Posterior vena cava (tissue), 2 donors: ENCODE results near the gene TMEM178A. TPM values are rescaled to one million over a fixed set of nuclear protein-coding genes. Genes with fewer than 3 reads are reported as not detected.
"Not testable (repeated sequence)": the region's sequence is repeated elsewhere in the genome, so short reads cannot be mapped to it uniquely, and the experiment has no call there.

Experiments used
- DNase-seq: peaks from one replicate; pipeline ENCODE4 v3.0.0-alpha.2; 2020; ENCODE audit warnings: low spot score
- intact Hi-C, 2 donors: fragments of 100-400 bp; cut with DNase I; formaldehyde crosslinking; loops; one replicate each; pipeline versions ENCODE4 v1.14.1 to v1.14.2; 2022 to 2023
- long read RNA-seq, 2 donors: library from polyadenylated mRNA; unstranded; transcript quantifications; one replicate each; pipeline ENCODE4 v2.0.0, GENCODE V29; 2020 to 2021
- total RNA-seq, 2 donors: library from RNA; stranded (reverse); fragmentation: NEBNext Ultra II Directional; extraction: Animal tissue kit (Norgen Biotek cat#: 25700); gene quantifications; one replicate each; pipeline ENCODE4 v1.2.1, GENCODE V29; 2021
- donor health status: DM: yes; HTN: yes; CAD: no.
- donor health status: DM: yes; HTN: yes; CAD: no.

The TMEM178A gene
- total RNA-seq, result 1 to 10 TPM in 1 of 2 donors, under 1 TPM in 1; 0.69 to 1.0 TPM
- long read RNA-seq, donor 1, result 0 reads
- long read RNA-seq, donor 2, result 0 reads

GRCh38 chr2:39665811-39666490, at the start of gene TMEM178A:
TSS of gene TMEM178A (plus strand) at chr2:39665917. CDS start at chr2:39665975, 58 bp downstream.
- DNase-seq, result no peak
- intact Hi-C loops, result loop anchor here in 1 of 2 donors (10.0 kb wide), 1 partner anchor 299 kb away; no protein-coding TSS in a partner anchor

DNA sequence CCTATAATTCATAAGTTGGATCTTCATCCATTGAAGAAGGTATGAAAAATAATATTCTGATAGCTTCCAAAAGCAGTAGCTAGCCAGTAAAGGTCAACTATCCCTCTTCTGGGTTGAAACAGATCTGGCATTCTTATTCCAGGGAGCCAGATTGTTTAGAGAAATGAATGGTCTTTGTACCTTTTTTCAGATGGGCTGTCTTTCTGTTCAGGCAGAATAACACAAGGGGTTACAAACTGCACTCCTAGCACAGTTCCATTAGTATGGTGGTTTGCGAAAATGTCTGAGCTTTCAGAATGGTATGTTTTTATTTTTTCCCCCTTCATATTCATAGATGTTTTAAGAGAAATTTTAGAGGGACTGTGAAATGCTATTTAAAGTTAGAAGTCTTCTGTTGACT, 47.5 kb upstream of the TMEM178A start:
- intact Hi-C loops, result no loop called here
- no peak for DNase-seq

- intact Hi-C loops, result no loop called here
- DNase-seq, result no peak
Measured at GRCh38 chr2:39618736-39619135, 47.0 kb upstream of the TMEM178A start.

DNA sequence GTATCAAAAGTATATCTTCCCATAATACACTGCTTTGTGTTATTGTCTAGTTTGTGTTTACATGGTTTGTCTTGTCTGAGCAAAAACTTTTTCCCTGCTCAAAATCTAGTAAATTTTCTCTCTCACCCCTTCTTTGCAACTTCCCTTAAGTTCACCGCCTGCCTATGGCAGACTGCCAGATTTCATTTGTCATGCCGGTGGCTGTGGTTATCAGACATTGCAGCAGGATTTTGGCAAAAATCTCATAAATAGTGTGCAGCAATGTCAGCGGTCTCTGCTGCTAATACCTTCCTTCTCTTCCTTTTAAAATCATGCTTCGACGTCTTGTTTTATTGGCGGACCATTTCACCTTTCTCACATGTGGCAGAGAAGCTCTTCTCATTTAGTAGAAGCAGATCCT, 45.6 kb upstream of the TMEM178A start:
- DNase-seq, result no peak
- intact Hi-C loops, result no loop called here

- no peak for DNase-seq
- intact Hi-C loops, result no loop called here
Measured at GRCh38 chr2:39621596-39621995, 44.1 kb upstream of the TMEM178A start.

DNA sequence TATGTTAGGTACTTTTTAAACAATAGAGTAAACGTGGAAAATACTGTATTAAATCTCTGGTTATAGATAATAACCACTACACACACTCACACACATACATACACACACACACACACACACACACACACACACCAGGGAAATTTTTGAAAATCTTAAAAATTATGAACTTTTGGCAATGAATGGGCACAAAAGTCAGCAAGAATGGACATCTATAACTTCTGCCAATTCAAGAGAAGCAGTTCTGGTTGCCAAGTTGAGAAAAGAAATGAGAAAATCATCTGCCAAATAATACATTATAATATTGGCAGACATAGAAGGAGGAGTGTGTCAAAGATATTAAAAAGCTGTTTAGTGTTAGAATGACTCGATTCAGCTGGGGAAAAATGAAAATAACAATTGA, 42.9 kb upstream of the TMEM178A start:
- no peak for DNase-seq
- intact Hi-C loops, result no loop called here

- no peak for DNase-seq
- intact Hi-C loops, result no loop called here
Measured at GRCh38 chr2:39623917-39624316, 41.8 kb upstream of the TMEM178A start.

DNA sequence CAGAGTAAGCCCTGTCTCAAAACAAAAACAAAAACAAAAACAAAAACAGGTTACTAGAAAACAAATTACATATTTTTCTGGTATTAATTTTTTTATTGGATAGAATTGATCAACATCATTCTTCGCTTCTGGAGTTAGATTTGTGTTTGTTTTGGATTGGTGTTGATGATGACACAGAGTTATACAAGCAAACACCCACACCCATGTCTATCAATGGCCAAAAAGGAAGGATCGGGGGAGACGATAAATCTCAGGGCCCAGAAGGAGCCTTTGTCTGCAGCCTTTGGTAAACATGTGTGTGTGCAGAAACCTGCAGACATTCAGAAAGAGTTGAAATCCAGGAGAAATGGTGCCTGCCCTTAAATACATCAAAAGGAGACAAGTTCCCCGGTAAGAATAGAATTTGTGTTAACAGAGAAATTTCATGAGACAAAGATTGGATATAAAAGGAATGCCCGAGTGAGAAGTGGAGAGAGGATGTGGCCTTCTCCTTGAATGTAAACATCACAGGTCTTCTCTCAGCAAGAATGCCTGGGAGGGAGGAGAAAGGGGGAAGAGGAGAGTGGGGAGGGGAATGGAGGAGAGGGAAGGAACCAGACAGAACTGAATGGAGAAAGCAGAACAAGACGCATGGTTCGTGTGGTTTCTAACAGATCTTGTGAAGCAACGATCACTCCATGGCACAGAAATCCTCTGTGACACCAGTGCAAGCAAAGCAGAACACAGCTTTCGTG, 40.4 kb upstream of the TMEM178A start:
- intact Hi-C loops, result no loop called here
- no peak for DNase-seq

- no peak for DNase-seq
- intact Hi-C loops, result no loop called here
Measured at GRCh38 chr2:39625927-39626270, 39.8 kb upstream of the TMEM178A start.

GRCh38 chr2:39628346-39628745, 37.4 kb upstream of the TMEM178A start:
- intact Hi-C loops, DNase-seq: not testable (repeated sequence)

GRCh38 chr2:39629646-39630045, 36.1 kb upstream of the TMEM178A start:
- no peak for DNase-seq
- intact Hi-C loops, result no loop called here

DNA sequence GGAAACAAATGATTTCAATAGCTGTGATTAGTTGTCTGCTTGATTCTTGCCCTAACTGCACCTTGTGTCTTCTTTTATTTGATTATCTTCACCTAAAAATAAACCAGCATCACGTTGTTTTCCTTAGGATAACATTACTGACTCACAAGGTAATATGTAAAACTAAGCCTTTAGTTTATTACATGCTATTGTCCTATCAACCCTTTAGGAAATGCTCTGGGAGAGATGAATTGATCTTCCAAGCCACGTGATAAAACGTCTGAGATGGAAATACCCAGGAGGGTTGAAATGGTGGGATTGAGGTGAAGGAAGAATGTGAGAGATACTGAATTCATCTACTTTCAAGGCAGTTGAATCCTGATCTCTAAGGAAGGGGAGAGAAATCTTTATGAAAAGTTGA, 34.5 kb upstream of the TMEM178A start:
- intact Hi-C loops, result no loop called here
- no peak for DNase-seq

DNA sequence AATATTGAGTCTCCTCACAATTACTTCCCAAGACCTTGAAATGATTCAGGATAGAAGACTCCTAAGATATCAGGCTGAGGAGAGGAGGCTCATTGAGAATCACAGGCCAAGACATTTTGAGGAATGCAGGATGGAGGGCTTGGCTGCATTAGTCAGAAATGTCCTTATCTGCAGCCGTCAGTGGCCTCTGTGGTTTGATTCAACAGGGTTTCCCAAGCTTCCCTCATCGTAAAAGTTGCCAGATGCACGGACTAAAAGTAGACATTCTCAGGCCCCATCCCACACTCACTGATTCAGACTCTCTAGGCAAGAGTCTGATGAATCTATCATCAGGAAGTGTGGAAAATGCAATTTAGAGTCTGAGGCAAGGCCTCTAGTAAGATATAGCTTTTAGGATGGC, 34.0 kb upstream of the TMEM178A start:
- DNase-seq, result no peak
- intact Hi-C loops, result no loop called here

GRCh38 chr2:39632876-39633275, 32.8 kb upstream of the TMEM178A start:
- no peak for DNase-seq
- intact Hi-C loops, result no loop called here

DNA sequence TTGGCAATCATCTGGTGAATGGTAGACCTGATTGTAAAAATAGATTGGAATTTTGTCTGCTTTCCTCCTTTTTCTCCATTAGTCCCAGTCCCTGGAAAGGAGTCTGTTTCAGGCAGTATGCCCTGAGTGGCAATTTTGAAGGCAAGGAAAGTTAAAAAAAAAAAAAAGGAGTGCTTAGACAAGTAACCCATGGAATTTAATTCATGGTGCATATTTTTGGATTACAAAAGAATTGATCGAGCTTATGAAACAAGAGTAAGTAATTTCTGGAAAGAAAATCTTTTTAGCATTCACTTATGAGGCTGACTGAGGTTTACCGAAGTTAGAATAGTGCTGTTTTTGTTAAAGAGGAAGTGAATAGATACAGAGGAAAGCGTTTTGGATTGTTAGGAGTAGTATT, 29.4 kb upstream of the TMEM178A start:
- no peak for DNase-seq
- intact Hi-C loops, result no loop called here

DNA sequence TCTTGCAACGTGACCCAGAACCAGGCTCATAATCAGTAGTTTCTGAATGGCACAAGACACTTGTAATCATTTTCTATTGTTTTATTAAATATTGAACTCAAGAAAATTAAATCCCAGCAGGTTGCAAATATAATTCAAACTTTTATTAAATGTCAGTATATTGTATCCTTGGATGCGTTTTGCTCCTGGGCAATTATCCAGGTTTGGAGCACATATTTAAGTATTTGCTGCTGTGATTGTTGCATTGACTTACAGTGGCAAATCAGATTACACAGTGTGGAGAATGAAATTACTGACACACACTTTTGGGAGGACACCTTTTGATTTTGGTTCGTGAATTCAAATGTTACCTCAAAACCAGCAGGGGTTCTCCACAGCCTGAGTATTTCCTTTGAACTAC, 27.1 kb upstream of the TMEM178A start:
- intact Hi-C loops, result no loop called here
- no peak for DNase-seq

- DNase-seq, result no peak
- intact Hi-C loops, result no loop called here
Measured at GRCh38 chr2:39640107-39640506, 25.6 kb upstream of the TMEM178A start.

- intact Hi-C loops, result no loop called here
- no peak for DNase-seq
Measured at GRCh38 chr2:39640681-39641080, 25.0 kb upstream of the TMEM178A start.

DNA sequence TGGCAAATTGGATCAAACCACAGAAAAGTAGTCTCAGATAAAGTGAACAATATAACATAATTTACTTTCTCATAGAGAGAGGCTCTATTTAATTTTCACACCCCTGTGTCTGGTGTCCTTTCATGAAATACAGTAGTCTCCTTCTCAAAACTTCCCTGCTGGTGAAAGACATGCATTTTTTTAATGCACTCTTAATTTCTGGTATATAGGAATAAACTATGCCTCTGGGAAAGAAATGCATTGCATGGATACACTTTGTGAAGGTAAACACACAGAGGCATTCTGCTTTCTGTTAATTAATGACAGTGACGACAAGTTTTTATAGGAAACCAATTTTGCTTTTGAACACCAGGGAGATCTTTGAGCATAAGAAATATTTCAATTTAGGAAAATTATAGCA, 24.1 kb upstream of the TMEM178A start:
- no peak for DNase-seq
- intact Hi-C loops, result no loop called here

GRCh38 chr2:39642051-39642718, 23.5 kb upstream of the TMEM178A start:
- no peak for DNase-seq
- intact Hi-C loops, result no loop called here

DNA sequence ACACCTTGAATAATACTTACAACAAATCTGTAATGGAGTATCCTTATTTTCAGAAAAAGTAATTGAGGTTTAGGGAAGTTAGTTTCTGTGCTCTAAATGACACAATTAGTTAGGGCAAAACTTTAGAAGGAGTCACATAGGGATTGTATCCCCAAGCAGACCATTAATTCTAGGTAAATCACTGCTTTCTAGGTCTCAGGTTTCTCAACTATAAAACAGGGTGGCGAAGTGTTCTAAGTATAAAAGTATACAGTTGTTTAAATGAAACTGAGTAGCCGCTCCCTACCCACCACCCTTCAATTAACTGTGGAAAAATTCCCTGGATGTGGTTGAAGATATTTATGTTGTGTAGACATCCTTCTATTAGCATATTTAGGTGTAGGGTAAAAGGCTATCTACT, 19.9 kb upstream of the TMEM178A start:
- no peak for DNase-seq
- intact Hi-C loops, result no loop called here
